ENCODE measurements around the gene SPARCL1.

DNA sequence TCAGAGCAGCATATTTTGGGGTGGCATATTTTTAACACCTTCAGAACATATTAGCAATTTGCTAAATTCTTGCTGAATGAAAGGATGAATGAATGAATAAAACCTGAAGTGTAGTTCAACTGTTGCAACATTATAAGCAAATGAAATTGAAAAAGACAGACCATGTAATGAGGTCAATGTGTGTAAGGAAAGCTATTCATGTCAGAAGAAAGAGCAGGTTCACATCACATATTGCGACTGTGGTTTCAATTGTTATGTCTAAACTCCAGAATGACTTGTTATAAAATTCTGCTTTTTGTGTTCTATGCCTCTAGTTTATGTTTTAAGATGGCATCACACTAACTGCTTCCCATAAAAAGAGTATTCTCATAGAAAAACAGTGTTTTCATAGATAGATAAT is 46.2 kb upstream of the SPARCL1 start:
- no peak for TF ChIP-seq POLR2A (IDR thresholded peaks at IDR 0.05)
- TF ChIP-seq, protein P1, sequence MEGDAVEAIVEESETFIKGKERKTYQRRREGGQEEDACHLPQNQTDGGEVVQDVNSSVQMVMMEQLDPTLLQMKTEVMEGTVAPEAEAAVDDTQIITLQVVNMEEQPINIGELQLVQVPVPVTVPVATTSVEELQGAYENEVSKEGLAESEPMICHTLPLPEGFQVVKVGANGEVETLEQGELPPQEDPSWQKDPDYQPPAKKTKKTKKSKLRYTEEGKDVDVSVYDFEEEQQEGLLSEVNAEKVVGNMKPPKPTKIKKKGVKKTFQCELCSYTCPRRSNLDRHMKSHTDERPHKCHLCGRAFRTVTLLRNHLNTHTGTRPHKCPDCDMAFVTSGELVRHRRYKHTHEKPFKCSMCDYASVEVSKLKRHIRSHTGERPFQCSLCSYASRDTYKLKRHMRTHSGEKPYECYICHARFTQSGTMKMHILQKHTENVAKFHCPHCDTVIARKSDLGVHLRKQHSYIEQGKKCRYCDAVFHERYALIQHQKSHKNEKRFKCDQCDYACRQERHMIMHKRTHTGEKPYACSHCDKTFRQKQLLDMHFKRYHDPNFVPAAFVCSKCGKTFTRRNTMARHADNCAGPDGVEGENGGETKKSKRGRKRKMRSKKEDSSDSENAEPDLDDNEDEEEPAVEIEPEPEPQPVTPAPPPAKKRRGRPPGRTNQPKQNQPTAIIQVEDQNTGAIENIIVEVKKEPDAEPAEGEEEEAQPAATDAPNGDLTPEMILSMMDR (IDR thresholded peaks at IDR 0.05), result no peak
